Stimulated activated CD8-positive, alpha-beta memory T cell treated with anti-CD3 and anti-CD28 coated beads, Interleukin-12 subunit alpha, Interleukin-12 subunit beta, amount 100 ng/mL, for 4 hours (primary cell): ENCODE measurements around the gene KLHL40.

ENCODE experiments used
- DNase-seq: peaks from one replicate; pipeline ENCODE4 v3.0.0-alpha.2; 2020; ENCODE audit warnings: low read depth

KLHL40 gene, protein sequence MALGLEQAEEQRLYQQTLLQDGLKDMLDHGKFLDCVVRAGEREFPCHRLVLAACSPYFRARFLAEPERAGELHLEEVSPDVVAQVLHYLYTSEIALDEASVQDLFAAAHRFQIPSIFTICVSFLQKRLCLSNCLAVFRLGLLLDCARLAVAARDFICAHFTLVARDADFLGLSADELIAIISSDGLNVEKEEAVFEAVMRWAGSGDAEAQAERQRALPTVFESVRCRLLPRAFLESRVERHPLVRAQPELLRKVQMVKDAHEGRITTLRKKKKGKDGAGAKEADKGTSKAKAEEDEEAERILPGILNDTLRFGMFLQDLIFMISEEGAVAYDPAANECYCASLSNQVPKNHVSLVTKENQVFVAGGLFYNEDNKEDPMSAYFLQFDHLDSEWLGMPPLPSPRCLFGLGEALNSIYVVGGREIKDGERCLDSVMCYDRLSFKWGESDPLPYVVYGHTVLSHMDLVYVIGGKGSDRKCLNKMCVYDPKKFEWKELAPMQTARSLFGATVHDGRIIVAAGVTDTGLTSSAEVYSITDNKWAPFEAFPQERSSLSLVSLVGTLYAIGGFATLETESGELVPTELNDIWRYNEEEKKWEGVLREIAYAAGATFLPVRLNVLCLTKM

DNA sequence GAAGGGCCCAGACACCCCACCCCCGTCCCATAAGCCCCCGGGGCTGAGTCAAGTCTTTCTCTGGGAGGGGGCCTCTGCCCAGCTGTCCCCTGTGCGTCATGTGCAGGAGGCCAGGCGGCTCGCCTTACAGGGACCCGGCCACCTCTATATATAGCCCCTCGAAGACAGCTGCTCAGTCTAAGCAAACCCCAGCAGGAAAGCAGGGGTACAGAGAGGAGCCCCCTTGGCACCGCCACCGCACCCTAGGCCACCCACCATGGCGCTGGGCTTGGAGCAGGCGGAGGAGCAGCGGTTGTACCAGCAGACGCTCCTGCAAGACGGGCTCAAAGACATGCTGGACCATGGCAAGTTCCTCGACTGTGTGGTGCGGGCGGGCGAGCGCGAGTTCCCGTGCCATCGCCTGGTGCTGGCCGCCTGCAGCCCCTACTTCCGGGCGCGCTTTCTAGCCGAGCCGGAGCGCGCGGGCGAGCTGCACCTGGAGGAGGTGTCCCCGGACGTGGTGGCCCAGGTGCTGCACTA is at the start of gene KLHL40:
KLHL40 (plus strand) TSS at position 175 of the 519 bp plus-strand sequence; CDS start at position 257, 82 bp downstream.
- no peak for DNase-seq

GRCh38 chr3:42637001-42637400 is 48.3 kb upstream of the KLHL40 start:
- no peak for DNase-seq

- no peak for DNase-seq
These were observed 46.9 kb upstream of the KLHL40 start for GRCh38 chr3:42638339-42638842.

DNA sequence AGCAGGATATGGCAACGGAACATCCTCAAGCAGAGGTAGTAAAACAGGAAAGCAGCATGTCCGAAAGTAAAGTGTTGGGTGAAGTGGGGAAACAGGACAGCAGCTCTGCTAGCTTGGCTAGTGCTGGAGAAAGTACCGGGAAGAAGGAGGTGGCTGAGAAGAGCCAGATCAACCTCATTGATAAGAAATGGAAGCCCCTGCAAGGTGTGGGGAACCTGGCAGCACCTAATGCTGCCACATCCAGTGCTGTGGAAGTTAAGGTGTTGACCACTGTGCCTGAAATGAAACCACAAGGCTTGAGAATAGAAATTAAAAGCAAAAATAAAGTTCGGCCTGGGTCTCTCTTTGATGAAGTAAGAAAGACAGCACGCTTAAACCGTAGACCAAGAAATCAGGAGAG is 46.1 kb upstream of the KLHL40 start:
- DNase-seq: no peak

GRCh38 chr3:42640129-42640528 is 45.2 kb upstream of the KLHL40 start:
- DNase-seq: no peak

- no peak for DNase-seq
These were observed 44.5 kb upstream of the KLHL40 start for GRCh38 chr3:42640771-42641370.

GRCh38 chr3:42647821-42648459 is 37.4 kb upstream of the KLHL40 start:
- DNase-seq: no peak

GRCh38 chr3:42649006-42649405 is 36.3 kb upstream of the KLHL40 start:
- no peak for DNase-seq

- no peak for DNase-seq
These were observed 35.6 kb upstream of the KLHL40 start for GRCh38 chr3:42649783-42650182.

DNA sequence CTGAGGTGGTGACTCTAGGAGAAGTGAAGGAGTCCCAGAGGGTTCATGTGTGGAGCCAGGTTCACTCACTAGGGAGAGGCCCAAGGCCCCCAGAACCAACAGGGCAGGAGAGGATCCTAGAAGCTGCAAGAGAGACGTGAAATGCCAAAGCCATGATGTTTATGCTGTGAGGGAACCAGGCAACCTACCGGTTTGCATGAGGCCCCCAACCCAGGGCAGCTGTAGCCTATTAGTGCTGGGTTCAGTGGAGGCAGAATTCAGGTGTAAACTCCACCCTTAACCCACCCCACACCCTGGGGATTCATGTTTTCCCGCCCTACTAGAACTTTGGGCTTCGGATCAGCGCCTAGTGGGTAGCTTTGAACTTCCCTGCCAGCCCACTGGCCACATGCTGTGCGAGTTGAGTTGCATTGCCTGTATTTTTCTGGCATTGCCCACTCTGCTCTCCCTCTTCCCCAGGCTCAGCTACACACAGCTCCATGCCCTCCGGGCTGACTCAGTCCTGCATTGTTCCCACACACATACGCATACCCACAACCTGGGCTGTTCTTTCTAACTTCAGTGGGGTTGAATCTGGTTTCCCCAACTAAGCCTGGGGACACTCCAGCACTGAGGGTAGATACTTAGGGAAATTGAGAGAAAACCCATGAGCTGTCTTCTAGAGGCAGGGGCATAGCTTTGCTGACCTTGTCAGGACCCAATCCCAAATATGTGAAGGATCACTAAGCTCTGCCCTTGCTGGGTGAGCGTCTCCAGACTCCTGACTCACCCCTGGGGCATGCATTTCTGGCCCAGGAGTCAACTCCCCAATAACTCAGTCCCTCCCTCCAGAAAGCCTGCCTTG is 33.9 kb upstream of the KLHL40 start:
- no peak for DNase-seq

DNA sequence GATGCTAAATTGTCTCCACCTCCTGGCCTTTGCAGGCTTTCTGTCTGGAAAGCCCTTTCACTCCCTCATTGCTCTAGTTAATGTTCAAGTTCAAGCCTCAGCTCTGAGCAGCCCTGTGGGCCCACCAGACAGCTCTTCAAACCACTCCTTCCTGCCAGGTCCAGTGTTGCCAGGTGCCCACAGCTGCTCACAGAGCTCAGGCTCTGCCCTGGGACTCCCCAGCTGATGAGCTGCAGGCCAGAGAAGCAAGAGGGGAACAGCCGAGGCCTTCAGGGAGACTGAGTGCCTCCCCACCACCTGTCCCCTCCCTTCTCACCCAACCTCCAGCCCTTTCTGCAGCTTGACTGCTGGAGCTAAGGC is 33.1 kb upstream of the KLHL40 start:
- no peak for DNase-seq

DNA sequence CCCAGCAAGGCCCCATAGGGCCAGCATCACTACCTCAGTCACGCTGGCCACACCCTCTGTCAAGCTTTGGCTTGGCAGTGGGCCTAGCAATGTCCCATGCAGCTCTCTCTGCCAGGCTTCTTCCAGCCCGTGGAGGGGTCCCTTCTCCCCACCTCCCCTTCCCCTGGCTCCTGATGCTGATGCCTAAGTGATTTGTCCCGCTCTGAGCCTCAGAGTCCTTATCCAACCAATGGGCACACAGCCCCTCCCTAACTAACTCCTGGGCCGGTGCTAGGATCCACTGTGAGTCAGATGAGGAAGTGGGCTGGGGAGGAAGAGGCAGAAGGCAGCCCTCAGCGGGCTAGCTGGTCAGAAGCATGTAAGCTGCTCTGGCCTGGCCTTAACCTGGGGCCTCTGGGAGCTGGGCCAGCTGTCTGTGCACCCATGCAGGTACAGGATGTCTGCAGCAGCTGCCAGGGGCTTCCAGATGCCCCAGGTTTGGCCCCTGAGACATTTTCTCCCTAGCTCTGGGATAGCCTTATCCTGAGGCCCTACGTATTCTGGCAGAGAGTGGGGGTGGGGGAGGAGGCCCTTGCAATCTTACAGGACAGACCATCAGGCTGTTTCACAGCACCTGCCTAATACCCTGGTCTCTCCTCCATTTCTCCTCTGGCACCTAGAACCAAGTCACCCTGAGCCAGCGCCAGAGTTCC is 32.6 kb upstream of the KLHL40 start:
- DNase-seq: no peak

- no peak for DNase-seq
These were observed 32.1 kb upstream of the KLHL40 start for GRCh38 chr3:42653303-42653559.

GRCh38 chr3:42653560-42654330 is 31.6 kb upstream of the KLHL40 start, which contains the start of gene ZBTB47:
Gene ZBTB47, plus strand, starts transcription at chr3:42653697. Its CDS starts 4,659 bp downstream, at chr3:42658356.
- no peak for DNase-seq

GRCh38 chr3:42654331-42655201 is 30.8 kb upstream of the KLHL40 start:
- DNase-seq: no peak

GRCh38 chr3:42655331-42655888 is 29.9 kb upstream of the KLHL40 start:
- DNase-seq: no peak

DNA sequence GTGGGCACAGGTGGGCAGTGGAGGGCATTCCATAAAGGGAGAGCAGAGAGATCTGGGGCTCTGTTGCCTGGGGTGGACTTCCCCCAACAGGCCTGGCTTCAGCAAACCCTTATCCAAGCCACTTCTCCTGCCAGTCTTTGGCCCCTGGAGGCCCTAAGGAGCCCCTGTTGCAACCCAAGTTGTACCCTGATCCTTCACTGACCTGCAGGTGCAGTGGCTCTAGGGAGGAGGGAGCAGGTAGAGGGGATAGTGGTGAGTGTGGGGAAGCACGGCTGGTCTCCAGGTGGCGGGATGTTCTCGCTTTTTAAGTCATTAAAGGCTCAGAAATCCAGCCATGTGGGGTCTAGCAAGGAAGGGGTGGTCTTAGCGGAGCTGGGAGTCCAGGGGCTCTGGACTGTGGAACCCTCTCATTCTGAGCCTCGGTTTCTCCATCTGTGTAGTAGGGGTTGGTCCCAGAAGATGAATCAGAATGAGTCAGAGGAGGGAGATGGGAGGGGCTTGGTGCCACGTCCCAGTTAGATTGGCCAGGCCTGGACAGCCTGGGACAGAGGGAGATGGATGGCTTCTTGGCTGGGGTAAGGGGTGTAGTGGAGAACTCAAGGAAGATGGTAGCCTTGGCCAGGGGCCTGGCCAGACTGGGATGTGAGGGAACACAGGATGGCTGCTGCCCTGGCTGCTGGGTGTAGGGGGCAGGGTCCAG is 29.2 kb upstream of the KLHL40 start:
- no peak for DNase-seq
